ENCODE data around the gene APBA1.
A peak's percentile ranks its signal among the peaks of the same experiment; 100 is the strongest.

Gene APBA1

GRCh38 chr9:69392826-69393225, 279.3 kb downstream of the APBA1 start:
- no peak for DNase-seq

- no peak for DNase-seq
These were observed 280.2 kb downstream of the APBA1 start for GRCh38 chr9:69391946-69392345.

GRCh38 chr9:69391487-69391886, 280.7 kb downstream of the APBA1 start:
- no peak for DNase-seq

GRCh38 chr9:69389437-69389995, 282.7 kb downstream of the APBA1 start:
- no peak for DNase-seq

GRCh38 chr9:69388596-69388995, 283.6 kb downstream of the APBA1 start:
- DNase-seq: no peak

GRCh38 chr9:69386651-69387050, 285.5 kb downstream of the APBA1 start:
- DNase-seq: no peak

GRCh38 chr9:69385581-69386033, 286.6 kb downstream of the APBA1 start:
- peak; percentile 65 for DNase-seq

GRCh38 chr9:69382135-69382534, 290.0 kb downstream of the APBA1 start:
- no peak for DNase-seq

- no peak for DNase-seq
These were observed 291.4 kb downstream of the APBA1 start for GRCh38 chr9:69380811-69381210.

GRCh38 chr9:69380301-69380700, 291.9 kb downstream of the APBA1 start:
- DNase-seq: no peak

- no peak for DNase-seq
These were observed 292.7 kb downstream of the APBA1 start for GRCh38 chr9:69379270-69379982.

- DNase-seq: no peak
These were observed 294.2 kb downstream of the APBA1 start for GRCh38 chr9:69377981-69378380.

Measured in NCI-H774 (cell line).